ENCODE data around the gene ATP10B.

ATP10B gene

DNA sequence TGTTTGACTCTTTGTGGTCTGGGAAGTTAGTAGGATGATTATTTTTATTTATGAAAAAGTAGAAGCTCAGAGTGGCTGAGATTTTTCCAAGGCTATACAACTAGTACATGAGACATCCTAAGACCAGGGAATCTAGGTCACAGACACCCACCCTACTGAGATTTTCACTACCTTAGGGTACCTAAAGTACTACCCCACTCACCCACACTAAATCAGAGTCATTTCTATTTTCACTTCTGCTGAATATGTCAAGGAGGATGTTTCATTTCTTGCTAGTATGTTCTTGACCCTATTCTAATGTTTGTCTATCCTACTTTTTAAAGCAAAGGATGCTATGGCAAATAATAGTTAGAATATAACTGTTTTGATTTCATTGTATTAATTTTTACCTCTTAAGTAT, 206.0 kb downstream of the ATP10B start:
- Histone ChIP-seq H3K27me3 (ENCODE audit: insufficient read depth, low read length, poor library complexity) (no peaks in the 10 kb centered on the region), H3K4me1 (ENCODE audit: insufficient read depth, low read length) (peaks cover 11% of the 10 kb centered on the region), H3K4me3 (ENCODE audit: low read depth in 1 of 2, low read length in 2 of 2) (no peak overlapping the region), H2AFZ (ENCODE audit: low read depth, low read length) (no peak overlapping the region), H3K27ac (ENCODE audit: low read length) (no peak overlapping the region), H3K4me2 (ENCODE audit: insufficient read depth, low read length) (no peak overlapping the region), H4K20me1 (ENCODE audit: insufficient read depth, low read length) (no peaks in the 10 kb centered on the region), H3K9ac (ENCODE audit: low read depth, low read length) (no peak overlapping the region), H3K79me2 (ENCODE audit: insufficient read depth, low read length) (no peaks in the 10 kb centered on the region), H3K36me3 (ENCODE audit: insufficient read depth, low read length) (no peaks in the 10 kb centered on the region), H3K9me3 (ENCODE audit: insufficient read depth, low read length, severe bottlenecking) (no peaks in the 10 kb centered on the region)
- DNase-seq, result no peak
- no peak for ATAC-seq (ENCODE audit: insufficient read depth, low read depth)
- TF ChIP-seq EZH2 (IDR thresholded peaks at IDR 0.05; ENCODE audit: borderline replicate concordance, low read depth, low read length, severe bottlenecking), result no peak
- TF ChIP-seq, protein P1, sequence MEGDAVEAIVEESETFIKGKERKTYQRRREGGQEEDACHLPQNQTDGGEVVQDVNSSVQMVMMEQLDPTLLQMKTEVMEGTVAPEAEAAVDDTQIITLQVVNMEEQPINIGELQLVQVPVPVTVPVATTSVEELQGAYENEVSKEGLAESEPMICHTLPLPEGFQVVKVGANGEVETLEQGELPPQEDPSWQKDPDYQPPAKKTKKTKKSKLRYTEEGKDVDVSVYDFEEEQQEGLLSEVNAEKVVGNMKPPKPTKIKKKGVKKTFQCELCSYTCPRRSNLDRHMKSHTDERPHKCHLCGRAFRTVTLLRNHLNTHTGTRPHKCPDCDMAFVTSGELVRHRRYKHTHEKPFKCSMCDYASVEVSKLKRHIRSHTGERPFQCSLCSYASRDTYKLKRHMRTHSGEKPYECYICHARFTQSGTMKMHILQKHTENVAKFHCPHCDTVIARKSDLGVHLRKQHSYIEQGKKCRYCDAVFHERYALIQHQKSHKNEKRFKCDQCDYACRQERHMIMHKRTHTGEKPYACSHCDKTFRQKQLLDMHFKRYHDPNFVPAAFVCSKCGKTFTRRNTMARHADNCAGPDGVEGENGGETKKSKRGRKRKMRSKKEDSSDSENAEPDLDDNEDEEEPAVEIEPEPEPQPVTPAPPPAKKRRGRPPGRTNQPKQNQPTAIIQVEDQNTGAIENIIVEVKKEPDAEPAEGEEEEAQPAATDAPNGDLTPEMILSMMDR (IDR thresholded peaks at IDR 0.05; ENCODE audit: borderline replicate concordance, extremely low read depth, low read length, poor library complexity, severe bottlenecking), result no peak

GRCh38 chr5:160643616-160644240, 208.3 kb downstream of the ATP10B start:
- H3K4me3 ChIP-seq (ENCODE audit: low read depth in 1 of 2, low read length in 2 of 2), result no peak overlapping the region

GRCh38 chr5:160641405-160641804, 210.6 kb downstream of the ATP10B start:
- DNase-seq, result no peak

More at GRCh38 chr5:160643616-160644240, 208.3 kb downstream of the ATP10B start:
- TF ChIP-seq EZH2 (IDR thresholded peaks at IDR 0.05; ENCODE audit: borderline replicate concordance, low read depth, low read length, severe bottlenecking), result no peak
- TF ChIP-seq, protein P1 (IDR thresholded peaks at IDR 0.05; ENCODE audit: borderline replicate concordance, extremely low read depth, low read length, poor library complexity, severe bottlenecking), result no peak
- H3K27me3 ChIP-seq (ENCODE audit: insufficient read depth, low read length, poor library complexity), result no peaks in the 10 kb centered on the region
- no peaks in the 10 kb centered on the region for H4K20me1 ChIP-seq (ENCODE audit: insufficient read depth, low read length)
- ATAC-seq (ENCODE audit: insufficient read depth, low read depth) (no peak), DNase-seq (no peak)
- no peaks in the 10 kb centered on the region for H3K9me3 ChIP-seq (ENCODE audit: insufficient read depth, low read length, severe bottlenecking)
- H3K79me2 ChIP-seq (ENCODE audit: insufficient read depth, low read length), result no peaks in the 10 kb centered on the region
- no peak overlapping the region for H3K9ac ChIP-seq (ENCODE audit: low read depth, low read length)
- H3K36me3 ChIP-seq (ENCODE audit: insufficient read depth, low read length), result no peaks in the 10 kb centered on the region
- H3K4me1 ChIP-seq (ENCODE audit: insufficient read depth, low read length), result peaks cover 14% of the 10 kb centered on the region
- no peak overlapping the region for H3K4me2 ChIP-seq (ENCODE audit: insufficient read depth, low read length)
- no peak overlapping the region for H3K27ac ChIP-seq (ENCODE audit: low read length)
- H2AFZ ChIP-seq (ENCODE audit: low read depth, low read length), result no peak overlapping the region

More at GRCh38 chr5:160641405-160641804, 210.6 kb downstream of the ATP10B start:
- Histone ChIP-seq H3K9ac (ENCODE audit: low read depth, low read length) (no peak overlapping the region), H3K4me1 (ENCODE audit: insufficient read depth, low read length) (peaks cover 3% of the 10 kb centered on the region; the same call in 1 of the 2 replicates), H3K4me3 (ENCODE audit: low read depth in 1 of 2, low read length in 2 of 2) (no peak overlapping the region), H2AFZ (ENCODE audit: low read depth, low read length) (no peak overlapping the region), H3K4me2 (ENCODE audit: insufficient read depth, low read length) (no peak overlapping the region), H3K36me3 (ENCODE audit: insufficient read depth, low read length) (no peaks in the 10 kb centered on the region), H3K9me3 (ENCODE audit: insufficient read depth, low read length, severe bottlenecking) (no peaks in the 10 kb centered on the region), H3K27me3 (ENCODE audit: insufficient read depth, low read length, poor library complexity) (no peaks in the 10 kb centered on the region), H4K20me1 (ENCODE audit: insufficient read depth, low read length) (no peaks in the 10 kb centered on the region), H3K27ac (ENCODE audit: low read length) (no peak overlapping the region), H3K79me2 (ENCODE audit: insufficient read depth, low read length) (no peaks in the 10 kb centered on the region)
- ATAC-seq (ENCODE audit: insufficient read depth, low read depth), result 0 out of 3 replicates have a peak, but pooled peaks have one; percentile 33
- TF ChIP-seq, protein P1 (IDR thresholded peaks at IDR 0.05; ENCODE audit: borderline replicate concordance, extremely low read depth, low read length, poor library complexity, severe bottlenecking), result no peak
- TF ChIP-seq EZH2 (IDR thresholded peaks at IDR 0.05; ENCODE audit: borderline replicate concordance, low read depth, low read length, severe bottlenecking), result no peak

Data from DND-41 (cell line).